ENCODE results near the gene KRTAP20-1. TPM values are rescaled to one million over a fixed set of nuclear protein-coding genes. Genes with fewer than 3 reads are reported as not detected.

KRTAP20-1 gene, protein sequence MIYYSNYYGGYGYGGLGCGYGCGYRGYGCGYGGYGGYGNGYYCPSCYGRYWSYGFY
- not detected in 2 replicates for total RNA-seq

DNA sequence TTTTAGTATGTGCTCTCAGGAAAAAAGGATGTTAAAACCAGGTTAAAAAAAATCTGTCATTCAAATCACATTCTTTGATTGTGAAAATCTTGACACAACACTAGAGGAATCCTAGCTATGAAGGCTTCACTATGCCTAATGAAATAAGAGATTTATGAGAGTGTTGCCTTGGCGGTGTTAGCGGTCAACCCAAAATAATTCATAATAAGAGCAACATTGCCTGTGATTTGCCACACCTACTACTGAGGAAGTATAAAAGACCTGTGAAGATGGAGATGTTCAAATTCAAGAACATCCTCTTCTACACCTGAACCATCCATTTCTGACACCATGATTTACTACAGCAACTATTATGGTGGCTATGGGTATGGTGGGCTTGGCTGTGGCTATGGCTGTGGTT, at the start of gene KRTAP20-1:
KRTAP20-1 (plus strand) TSS at position 301 of the 400 bp plus-strand sequence; CDS start at position 331, 30 bp downstream.
- TF ChIP-seq, protein P1, sequence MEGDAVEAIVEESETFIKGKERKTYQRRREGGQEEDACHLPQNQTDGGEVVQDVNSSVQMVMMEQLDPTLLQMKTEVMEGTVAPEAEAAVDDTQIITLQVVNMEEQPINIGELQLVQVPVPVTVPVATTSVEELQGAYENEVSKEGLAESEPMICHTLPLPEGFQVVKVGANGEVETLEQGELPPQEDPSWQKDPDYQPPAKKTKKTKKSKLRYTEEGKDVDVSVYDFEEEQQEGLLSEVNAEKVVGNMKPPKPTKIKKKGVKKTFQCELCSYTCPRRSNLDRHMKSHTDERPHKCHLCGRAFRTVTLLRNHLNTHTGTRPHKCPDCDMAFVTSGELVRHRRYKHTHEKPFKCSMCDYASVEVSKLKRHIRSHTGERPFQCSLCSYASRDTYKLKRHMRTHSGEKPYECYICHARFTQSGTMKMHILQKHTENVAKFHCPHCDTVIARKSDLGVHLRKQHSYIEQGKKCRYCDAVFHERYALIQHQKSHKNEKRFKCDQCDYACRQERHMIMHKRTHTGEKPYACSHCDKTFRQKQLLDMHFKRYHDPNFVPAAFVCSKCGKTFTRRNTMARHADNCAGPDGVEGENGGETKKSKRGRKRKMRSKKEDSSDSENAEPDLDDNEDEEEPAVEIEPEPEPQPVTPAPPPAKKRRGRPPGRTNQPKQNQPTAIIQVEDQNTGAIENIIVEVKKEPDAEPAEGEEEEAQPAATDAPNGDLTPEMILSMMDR (conservative IDR thresholded peaks at IDR 0.05; ENCODE audit: low read depth, low read length) = no peak
- no peak for DNase-seq (ENCODE audit: low read depth)
- H3K4me3 ChIP-seq (ENCODE audit: low read depth, low read length) = no peak within 1 kb of the TSS

DNA sequence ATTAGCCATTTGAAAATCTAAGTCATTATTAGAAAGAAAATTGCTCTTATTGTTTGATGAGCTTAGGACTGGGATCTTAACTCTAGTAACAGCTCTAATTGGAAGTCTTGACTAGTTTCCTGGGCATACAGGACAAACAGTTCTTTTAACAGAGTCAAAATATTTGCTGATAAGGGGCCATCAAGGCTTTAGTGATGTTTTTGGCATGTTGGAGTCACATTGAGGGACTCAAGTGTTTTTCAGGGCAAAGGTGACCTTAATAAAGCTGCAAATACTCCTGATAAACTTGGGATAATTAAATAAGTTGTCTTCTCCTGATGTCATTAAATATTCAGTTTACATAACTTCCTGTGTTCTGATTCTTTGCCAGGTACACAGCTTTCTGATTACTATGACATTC, 48.6 kb upstream of the KRTAP20-1 start:
- H3K4me3 ChIP-seq (ENCODE audit: low read depth, low read length) = no peak overlapping the region
- TF ChIP-seq, protein P1 (conservative IDR thresholded peaks at IDR 0.05; ENCODE audit: low read depth, low read length) = no peak
- DNase-seq (ENCODE audit: low read depth) = no peak

DNA sequence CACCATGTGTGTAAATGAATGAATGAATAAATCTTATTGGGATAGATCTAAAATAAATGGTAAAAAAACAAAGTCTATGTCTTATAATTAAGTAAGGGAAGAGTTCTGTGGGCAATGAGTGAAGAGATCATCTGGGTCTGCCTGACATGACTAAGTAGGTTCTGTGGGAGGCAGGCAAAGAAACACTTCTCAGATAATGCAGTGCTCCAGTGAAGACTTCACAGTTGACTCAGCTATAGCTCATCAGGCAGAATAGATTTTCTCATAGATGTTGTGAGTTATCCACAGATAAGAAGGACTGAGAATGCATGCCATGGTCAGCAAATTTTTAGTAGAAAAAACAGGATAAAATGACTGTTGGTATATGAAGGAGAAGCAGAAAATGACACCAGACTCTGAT, 38.5 kb upstream of the KRTAP20-1 start:
- no peak for DNase-seq (ENCODE audit: low read depth)
- H3K4me3 ChIP-seq (ENCODE audit: low read depth, low read length) = no peak overlapping the region
- TF ChIP-seq, protein P1 (conservative IDR thresholded peaks at IDR 0.05; ENCODE audit: low read depth, low read length) = no peak

DNA sequence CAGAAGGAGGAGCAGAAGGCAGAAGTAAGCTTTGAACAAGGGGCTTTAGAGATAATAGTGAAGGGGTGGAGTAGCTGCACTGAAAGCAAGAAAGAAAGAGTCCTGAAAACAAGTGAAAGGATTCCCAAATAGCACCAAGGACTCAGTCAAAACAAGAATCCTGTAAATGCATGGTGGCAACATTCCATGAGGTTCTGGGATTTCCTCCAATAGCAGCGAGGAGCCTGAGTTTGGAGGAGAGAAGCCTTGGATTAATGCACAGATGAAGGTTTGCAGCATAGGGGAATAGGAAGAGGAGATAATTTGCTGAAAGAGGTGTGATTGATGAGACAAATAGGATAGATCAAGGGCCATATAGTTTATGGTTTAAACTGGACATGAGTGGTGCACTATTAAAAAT, 36.9 kb upstream of the KRTAP20-1 start:
- no peak for DNase-seq (ENCODE audit: low read depth)
- H3K4me3 ChIP-seq (ENCODE audit: low read depth, low read length) = no peak overlapping the region
- TF ChIP-seq, protein P1 (conservative IDR thresholded peaks at IDR 0.05; ENCODE audit: low read depth, low read length) = no peak

GRCh38 chr21:30580132-30580531, 36.1 kb upstream of the KRTAP20-1 start:
- no peak for DNase-seq (ENCODE audit: low read depth)
- TF ChIP-seq, protein P1 (conservative IDR thresholded peaks at IDR 0.05; ENCODE audit: low read depth, low read length) = no peak
- no peak overlapping the region for H3K4me3 ChIP-seq (ENCODE audit: low read depth, low read length)

- TF ChIP-seq, protein P1 (conservative IDR thresholded peaks at IDR 0.05; ENCODE audit: low read depth, low read length) = no peak
- no peak for DNase-seq (ENCODE audit: low read depth)
- H3K4me3 ChIP-seq (ENCODE audit: low read depth, low read length) = no peak overlapping the region
Measured at GRCh38 chr21:30582870-30583269, 33.4 kb upstream of the KRTAP20-1 start.

DNA sequence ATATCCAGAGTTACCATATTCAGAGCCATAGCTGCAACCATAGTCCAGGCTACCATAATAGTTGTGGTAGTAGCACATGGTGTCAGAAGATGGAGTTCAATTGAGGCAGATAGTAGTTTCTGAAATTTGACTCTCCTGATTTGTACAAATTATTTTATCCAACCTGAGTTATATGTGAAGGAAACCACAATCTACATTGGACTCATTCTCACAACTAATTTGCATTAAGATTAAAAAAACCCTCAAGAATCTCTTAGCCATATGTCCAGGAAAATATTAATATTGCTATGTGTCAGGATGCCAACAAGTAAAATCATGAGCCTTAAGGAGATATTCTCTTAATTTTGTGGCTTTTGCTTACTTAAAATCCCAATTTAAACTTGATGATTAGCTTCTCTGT, 25.9 kb upstream of the KRTAP20-1 start, which contains the start of gene KRTAP22-2:
KRTAP22-2 (minus strand) TSS at position 101 of the 400 bp plus-strand sequence.
- TF ChIP-seq, protein P1 (conservative IDR thresholded peaks at IDR 0.05; ENCODE audit: low read depth, low read length) = no peak
- DNase-seq (ENCODE audit: low read depth) = no peak
- H3K4me3 ChIP-seq (ENCODE audit: low read depth, low read length) = no peak within 1 kb of the TSS

Measured in epithelial cell of proximal tubule (primary cell).